ENCODE measurements around the gene TK1. TPM values are rescaled to one million over a fixed set of nuclear protein-coding genes. Genes with fewer than 3 reads are reported as not detected.

Gene TK1
- polyA plus RNA-seq, 1 of the 3 experiments (the other 2 are of a cell fraction) = 112 TPM

DNA sequence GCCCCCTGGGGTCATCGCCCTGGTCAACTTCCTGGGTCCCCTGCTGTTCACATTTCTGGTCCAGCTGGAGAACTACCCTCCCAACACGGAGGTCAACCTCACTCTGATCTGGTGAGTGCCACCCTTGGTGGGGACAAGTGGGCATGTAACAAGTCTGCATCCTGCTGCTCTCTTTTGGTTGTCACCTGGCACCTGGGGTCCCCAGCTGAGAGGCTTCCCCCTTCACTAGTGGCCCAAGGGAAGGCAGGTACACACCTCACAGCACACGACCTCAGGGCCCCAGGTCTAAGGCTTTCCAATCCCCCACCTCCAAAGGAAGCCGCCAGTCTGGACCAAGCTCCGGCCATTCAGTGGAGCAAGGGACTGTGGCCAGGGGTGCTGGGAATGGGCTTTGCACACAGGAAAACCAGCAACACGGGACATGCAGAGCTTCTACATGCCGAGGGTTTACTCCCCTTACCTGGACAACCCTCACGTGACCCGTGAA is 51.9 kb downstream of the TK1 start:
- no peak overlapping the region for H3K9ac ChIP-seq
- no peaks in the 10 kb centered on the region for H3K9me3 ChIP-seq
- WGBS (ENCODE audit: low lambda C conversion rate) = 54% methylated on average over 8 of the region's 9 CpGs
- POLR2A ChIA-PET = no interaction called here
- no peak overlapping the region for H2AFZ ChIP-seq (ENCODE audit: low read depth)
- TF ChIP-seq FOXM1 (IDR thresholded peaks at IDR 0.05; ENCODE audit: low read depth) = no peak
- TF ChIP-seq ZBTB33 (IDR thresholded peaks at IDR 0.05; ENCODE audit: borderline replicate concordance, low read depth) = no peak
- TF ChIP-seq RCOR1 (IDR thresholded peaks at IDR 0.05; ENCODE audit: low read length) = no peak
- TF ChIP-seq, protein P1, sequence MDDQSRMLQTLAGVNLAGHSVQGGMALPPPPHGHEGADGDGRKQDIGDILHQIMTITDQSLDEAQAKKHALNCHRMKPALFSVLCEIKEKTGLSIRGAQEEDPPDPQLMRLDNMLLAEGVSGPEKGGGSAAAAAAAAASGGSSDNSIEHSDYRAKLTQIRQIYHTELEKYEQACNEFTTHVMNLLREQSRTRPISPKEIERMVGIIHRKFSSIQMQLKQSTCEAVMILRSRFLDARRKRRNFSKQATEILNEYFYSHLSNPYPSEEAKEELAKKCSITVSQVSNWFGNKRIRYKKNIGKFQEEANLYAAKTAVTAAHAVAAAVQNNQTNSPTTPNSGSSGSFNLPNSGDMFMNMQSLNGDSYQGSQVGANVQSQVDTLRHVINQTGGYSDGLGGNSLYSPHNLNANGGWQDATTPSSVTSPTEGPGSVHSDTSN (IDR thresholded peaks at IDR 0.05) = no peak
- TF ChIP-seq SIN3A (IDR thresholded peaks at IDR 0.05; ENCODE audit: borderline replicate concordance, low read depth, low read length) = no peak
- TF ChIP-seq TEAD4 (IDR thresholded peaks at IDR 0.05; ENCODE audit: borderline replicate concordance, insufficient read depth) = no peak
- no peak for TF ChIP-seq MXI1 (IDR thresholded peaks at IDR 0.05; ENCODE audit: low read depth, low read length)
- no peak for TF ChIP-seq YY1 (IDR thresholded peaks at IDR 0.05; ENCODE audit: low read depth)
- no peak for TF ChIP-seq EZH2phosphoT487 (IDR thresholded peaks at IDR 0.05; ENCODE audit: borderline replicate concordance, low read depth)
- TF ChIP-seq NFIC (IDR thresholded peaks at IDR 0.05; ENCODE audit: borderline replicate concordance) = no peak
- no peak for TF ChIP-seq RAD21 (IDR thresholded peaks at IDR 0.05; ENCODE audit: low read length)
- TF ChIP-seq, protein P2, sequence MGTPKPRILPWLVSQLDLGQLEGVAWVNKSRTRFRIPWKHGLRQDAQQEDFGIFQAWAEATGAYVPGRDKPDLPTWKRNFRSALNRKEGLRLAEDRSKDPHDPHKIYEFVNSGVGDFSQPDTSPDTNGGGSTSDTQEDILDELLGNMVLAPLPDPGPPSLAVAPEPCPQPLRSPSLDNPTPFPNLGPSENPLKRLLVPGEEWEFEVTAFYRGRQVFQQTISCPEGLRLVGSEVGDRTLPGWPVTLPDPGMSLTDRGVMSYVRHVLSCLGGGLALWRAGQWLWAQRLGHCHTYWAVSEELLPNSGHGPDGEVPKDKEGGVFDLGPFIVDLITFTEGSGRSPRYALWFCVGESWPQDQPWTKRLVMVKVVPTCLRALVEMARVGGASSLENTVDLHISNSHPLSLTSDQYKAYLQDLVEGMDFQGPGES (IDR thresholded peaks at IDR 0.05; ENCODE audit: low read depth, low read length) = no peak
- TF ChIP-seq FOXJ3 (CRISPR knock-in tag; IDR thresholded peaks at IDR 0.05) = no peak
- H3K79me2 ChIP-seq (ENCODE audit: insufficient read depth) = no peaks in the 10 kb centered on the region
- CTCF ChIA-PET = interaction anchor here (0.6 to 6.3 kb wide), 19 partner anchors 9 to 116 kb away, joined by 3 to 73 read pairs (median 5); no protein-coding TSS in a partner anchor
- no peaks in the 10 kb centered on the region for H3K9me2 ChIP-seq
- no peaks in the 10 kb centered on the region for H3K36me3 ChIP-seq (replicated peaks in 1 of 2; ENCODE audit: control insufficient read depth in 1 of 2, insufficient read depth in 2 of 2, low read length in 1 of 2)
- H3K4me1 ChIP-seq (ENCODE audit: control insufficient read depth in 1 of 2, insufficient read depth in 2 of 2, low read depth in 1 of 2, low read length in 1 of 2) = no peaks in the 10 kb centered on the region; a peak in 1 of 4 replicates
- no peaks in the 10 kb centered on the region for H3F3A ChIP-seq (replicated peaks; ENCODE audit: insufficient read depth)
- H4K20me1 ChIP-seq (ENCODE audit: insufficient read depth) = no peaks in the 10 kb centered on the region
- DNase-seq = no peak
- no peak overlapping the region for H3K27ac ChIP-seq (ENCODE audit: low read depth in 2 of 2, low read length in 1 of 2)
- no peak overlapping the region for H3K4me2 ChIP-seq
- H3K4me3 ChIP-seq (ENCODE audit: low read depth in 2 of 2, low read length in 1 of 2) = no peak overlapping the region
- H3K27me3 ChIP-seq (ENCODE audit: insufficient read depth) = peaks cover 3% of the 10 kb centered on the region

Measured in SK-N-SH (cell line).